Renal cortical epithelial cell (primary cell): ENCODE results near the gene PIK3C2B. TPM values are rescaled to one million over a fixed set of nuclear protein-coding genes. Genes with fewer than 3 reads are reported as not detected.
"Not testable (repeated sequence)": the region's sequence is repeated elsewhere in the genome, so short reads cannot be mapped to it uniquely, and the experiment has no call there.

Experiments used
- DNase-seq: peaks from one replicate; pipeline ENCODE4 v3.0.0-alpha.2; 2011; ENCODE audit warnings: low read depth
- total RNA-seq: library from RNA; depleted of rRNA; stranded (reverse); fragments of >200 nt; gene quantifications from 2 replicates; pipeline ENCODE4 v1.2.3, GENCODE V29; 2014

The PIK3C2B gene
- 1.9 and 9.7 TPM in 2 replicates for total RNA-seq

GRCh38 chr1:204494281-204495077, at the start of gene PIK3C2B:
Gene PIK3C2B, minus strand, starts transcription at chr1:204494805. Its CDS starts 25,003 bp downstream, at chr1:204469802.
- peak; percentile 37 for DNase-seq

GRCh38 chr1:204544321-204544720, 49.7 kb upstream of the PIK3C2B start:
- peak; percentile 92 for DNase-seq

DNA sequence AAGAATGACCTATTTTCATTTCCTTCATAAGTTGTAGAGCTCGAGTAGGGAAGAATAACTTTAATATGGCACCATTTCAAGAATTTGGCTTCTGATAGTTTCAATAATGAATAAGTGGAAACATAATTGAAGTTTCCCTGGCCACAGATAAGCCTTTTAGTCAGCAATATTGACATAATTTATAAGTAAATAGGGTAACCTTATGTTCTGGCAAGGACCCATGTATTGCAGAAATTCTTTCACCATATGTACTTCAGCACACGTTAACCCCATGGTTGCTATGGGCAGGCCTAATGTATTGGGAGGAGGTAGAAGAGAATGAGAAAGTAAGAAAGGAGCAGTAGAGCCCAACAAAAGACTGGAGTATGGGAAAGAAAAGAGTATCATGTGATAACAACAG, 47.0 kb upstream of the PIK3C2B start:
- DNase-seq, result no peak

DNA sequence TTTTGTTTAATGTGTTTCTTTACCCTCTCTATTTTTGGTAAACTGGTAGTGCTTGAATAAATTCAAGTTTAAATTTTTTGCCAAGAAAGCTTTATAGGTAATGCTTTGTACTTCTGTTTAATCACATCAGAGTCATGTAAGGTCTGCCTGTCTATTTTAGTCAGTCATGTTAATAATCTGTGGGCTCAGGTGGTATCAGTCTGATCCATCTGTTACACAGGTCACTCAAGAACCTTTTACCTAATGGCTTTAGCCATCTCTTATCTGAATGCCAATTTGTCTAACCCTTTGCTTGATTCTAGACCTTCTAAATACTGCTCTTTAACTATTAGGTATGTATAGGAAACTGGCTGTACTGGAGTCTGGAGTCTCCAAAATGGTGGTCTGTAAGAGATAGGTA, 38.2 kb upstream of the PIK3C2B start:
- no peak for DNase-seq

- no peak for DNase-seq
Measured at GRCh38 chr1:204530932-204531331, 36.3 kb upstream of the PIK3C2B start.

- DNase-seq, result no peak
Measured at GRCh38 chr1:204529371-204529895, 34.8 kb upstream of the PIK3C2B start.

DNA sequence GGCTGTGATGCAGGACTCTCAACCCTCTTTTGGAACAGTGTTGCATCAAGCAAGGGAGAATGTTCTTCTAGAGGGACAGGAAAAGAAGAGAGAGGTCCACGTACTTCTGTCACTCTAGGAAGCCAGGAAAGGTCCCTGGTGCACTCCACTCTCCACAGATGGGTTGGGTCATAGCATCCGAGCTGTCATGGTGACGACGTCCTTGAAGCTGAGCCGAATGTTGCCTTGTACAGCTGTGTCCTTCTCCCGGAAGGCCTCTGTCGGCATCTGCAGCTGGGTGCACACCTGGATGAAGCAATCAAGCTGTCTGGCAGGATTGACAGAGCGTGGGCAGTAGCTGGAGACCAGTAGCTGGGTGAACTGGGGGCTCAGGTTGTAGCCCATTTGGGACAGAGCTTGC, 34.1 kb upstream of the PIK3C2B start:
- DNase-seq, result no peak

DNA sequence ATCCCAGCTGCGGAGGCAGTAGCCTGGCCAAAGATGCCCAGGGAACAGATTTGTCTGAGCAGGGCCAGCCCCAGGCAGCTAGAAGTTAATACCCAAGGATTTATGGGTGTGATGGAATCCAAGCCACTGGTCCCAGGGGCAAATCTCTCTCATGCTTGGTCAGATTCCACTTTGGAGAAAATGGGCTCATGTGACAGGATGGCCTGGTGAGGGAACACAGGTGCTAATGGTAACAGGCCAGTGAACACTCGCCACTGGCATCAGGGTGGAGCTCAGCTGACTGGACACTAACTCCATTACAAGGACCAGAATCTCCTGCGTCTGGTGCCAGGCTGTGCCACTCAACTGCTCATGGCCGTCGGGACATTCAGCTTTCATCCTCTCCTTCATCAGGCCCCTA, 33.6 kb upstream of the PIK3C2B start:
- DNase-seq, result no peak

DNA sequence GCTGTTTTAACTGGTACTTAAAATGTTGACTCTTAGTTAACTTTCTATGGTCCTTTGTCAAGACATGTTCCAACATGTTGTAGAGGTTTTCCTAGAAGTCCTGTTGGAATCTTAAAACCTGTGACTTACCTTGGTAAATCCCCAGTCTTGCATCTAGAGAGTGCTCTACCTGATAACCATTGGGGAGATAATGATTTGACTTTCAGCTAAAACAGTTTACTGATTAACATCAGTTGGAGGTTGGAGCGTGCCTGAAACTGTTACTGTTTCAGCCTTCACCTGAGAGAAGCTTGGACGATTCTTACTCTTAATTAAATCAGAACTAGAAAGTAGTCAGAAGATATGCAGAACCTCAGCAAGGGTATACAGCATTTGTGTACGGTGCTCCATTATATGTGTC, 30.4 kb upstream of the PIK3C2B start:
- DNase-seq, result peak; percentile 25

GRCh38 chr1:204523605-204524215, 29.1 kb upstream of the PIK3C2B start:
- DNase-seq, result peak; percentile 69

DNA sequence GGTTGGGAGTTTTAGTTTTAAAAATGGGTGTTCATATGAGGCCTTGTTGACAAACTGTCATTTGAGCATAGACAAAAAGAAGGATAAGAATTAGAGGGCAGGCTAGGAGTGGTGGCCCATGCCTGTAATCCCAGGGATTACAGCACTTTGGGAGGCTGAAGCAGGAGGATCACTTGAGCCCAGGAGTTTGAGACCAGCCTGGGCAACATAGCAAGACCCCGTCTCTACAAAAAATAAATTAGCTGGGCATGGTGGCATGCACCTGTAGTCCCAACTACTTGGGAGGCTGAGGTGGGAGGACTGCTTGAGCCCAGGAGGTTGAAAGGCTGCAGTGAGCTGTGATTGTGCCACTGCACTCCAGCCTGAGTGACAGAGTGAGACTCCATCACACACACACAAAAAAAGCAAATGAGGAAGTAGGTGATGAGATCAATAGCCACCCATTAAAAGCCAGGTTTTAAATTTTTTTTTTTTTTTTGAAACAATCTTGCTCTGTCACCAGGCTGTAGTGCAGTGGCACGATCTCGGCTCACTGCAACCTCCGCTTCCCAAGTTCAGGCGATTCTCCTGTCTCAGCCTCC, 27.4 kb upstream of the PIK3C2B start:
- DNase-seq, result not testable (repeated sequence)

DNA sequence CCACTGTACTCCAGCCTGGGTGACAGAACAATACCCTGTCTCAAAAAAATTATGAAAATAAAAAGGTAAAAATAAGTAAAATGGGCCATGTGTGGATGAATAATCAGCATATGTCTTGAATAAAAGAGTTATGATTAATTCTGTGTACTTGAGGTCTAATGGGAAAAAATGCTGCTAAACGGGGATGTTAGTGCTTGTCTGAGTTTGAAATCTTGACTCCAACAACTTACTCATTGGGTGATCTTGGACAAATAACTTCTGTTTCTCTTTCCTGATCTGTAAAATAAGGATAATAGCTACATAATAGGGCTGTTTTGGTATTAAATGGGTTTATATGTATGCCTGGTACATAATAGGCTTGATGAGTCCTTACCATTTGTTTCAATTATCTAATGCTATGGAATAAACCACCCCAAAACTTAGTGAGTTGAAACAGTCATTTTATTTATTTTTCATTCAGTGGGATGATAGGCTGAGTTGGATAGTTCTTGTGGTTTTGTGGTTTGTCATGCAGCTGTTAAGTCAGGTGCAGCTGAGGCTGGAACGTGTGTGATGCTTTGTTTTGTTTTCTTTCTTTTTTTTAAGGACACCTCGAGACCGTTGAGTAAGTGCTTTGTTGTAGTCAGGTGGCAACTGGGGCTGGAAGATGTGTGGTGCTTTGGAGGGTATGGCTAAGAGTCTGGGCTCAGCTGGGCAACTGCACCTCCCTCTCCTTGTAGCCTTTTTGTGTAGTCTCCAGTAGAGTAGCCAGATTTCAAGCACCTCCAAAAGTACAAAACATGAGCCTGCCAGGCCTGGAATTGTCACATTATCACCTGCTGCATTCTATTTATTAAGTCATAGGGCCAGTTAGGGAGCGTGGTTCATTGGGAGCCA, 26.5 kb upstream of the PIK3C2B start:
- DNase-seq, result peak; percentile 88

- not testable (repeated sequence) for DNase-seq
Measured at GRCh38 chr1:204517382-204517781, 22.8 kb upstream of the PIK3C2B start.

DNA sequence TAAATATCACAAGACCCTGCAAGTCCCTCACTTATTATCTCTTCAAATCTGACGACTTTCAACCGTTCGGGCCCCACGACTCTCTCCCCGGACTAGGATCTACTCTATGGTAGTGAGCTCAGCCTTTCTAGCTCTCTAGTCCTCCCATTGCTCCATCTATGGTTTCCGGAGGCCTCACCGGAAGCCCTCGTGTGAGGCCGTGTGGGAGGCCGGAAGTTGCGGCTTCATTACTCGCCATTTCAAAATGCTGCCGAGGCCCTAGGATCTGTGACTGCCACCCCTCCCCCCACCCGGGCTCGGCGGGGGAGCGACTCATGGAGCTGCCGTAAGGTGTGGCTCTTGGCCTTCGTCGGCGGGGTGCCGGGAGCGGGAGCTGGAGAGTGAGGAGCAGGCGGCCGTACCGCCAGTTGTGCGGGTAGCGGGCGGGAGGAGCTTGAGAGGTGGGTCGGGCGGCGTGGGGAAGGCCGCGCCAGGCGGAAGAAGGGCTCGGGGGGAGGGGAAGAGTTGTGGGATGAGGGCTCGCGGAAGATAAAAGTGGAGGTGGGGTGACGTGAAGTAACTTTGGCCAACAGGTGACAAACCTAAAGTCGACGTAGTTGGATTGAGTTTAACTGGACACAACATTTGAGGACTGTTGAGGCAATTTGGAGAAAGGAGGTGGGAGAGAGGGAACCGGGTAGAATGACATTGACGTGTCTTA, 21.7 kb upstream of the PIK3C2B start, which contains the start of gene MDM4:
MDM4 (plus strand) TSS at position 227 of the 700 bp plus-strand sequence. CDS start 9,113 bp downstream, outside the sequence.
- peak; percentile 92 for DNase-seq

DNA sequence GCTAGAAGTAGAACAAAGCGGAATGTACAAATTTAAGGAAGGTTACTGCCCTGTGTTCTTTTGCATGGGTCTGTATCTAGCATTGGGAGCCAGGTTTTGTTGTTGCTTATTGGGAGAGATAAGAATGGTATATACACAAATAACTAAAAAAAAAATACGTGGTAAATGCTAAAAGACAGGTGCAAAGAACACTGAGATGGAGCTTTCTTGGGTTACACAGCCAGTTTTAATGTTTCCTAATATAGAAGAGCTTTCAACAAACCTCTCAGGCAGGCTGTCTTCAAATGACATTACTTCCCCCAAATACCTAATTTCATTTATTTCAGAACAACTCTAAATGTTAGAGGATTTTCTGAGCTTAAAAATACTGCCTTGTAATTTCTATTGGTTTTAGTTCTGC, 20.2 kb upstream of the PIK3C2B start:
- DNase-seq, result no peak

GRCh38 chr1:204513117-204513716, 18.6 kb upstream of the PIK3C2B start:
- no peak for DNase-seq

- DNase-seq, result no peak
Measured at GRCh38 chr1:204511366-204511765, 16.8 kb upstream of the PIK3C2B start.

GRCh38 chr1:204509186-204509635, 14.6 kb upstream of the PIK3C2B start:
- DNase-seq, result no peak

DNA sequence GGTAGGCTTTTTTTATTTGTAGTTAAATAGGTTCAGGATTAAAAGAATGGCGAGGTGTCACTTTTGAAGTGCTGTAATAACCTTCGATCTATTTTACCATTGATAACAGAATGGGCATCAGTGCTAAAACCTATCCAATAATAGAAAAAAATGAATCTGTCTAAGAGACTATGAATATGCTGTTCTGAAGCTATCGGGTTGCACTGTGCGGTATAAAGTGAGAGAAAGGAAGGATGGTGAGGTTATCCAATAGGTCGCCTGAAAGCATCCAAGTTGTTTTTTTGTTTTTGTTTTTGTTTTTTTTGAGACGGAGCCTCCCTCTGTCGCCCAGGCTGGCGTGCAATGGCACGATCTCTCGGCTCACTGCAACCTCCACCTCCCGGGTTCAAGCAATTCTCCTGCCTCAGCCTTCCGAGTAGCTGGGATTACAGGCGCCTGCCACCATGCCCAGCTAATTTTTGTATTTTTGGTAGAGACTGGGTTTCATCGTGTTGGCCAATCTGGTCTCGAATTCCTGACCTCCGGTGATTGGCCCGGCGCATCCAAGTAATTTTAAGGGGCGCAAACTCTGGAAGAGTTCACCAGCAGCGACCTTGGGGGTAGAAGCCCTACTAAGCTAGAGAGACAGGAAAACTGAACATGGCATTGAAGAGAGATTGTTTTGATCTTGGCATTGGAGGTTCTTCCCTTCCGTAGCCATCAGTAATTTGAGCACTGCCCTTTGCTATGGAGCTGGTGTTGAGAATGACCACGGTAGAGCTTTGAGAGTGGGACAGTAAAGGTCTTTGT, 12.9 kb upstream of the PIK3C2B start:
- peak; percentile 16 for DNase-seq

DNA sequence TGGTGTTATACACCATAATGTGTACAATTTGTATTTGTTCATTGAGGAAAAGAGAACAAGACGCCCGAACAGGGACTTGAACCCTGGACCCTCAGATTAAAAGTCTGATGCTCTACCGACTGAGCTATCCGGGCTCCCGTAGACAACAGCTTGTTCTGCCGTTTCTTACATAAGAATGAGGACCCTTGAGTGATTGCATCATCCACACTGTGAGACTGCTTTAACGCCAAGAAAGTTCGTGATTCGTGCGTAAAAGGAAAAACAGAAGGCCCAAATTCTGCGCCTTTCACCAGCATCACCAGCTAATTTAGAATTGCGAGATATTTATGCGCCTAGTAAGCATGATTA, 12.3 kb upstream of the PIK3C2B start:
- peak; percentile 88 for DNase-seq
